IMR-90 (cell line): Measurements from ENCODE around the gene OR2K2. TPM values are rescaled to one million over a fixed set of nuclear protein-coding genes. Genes with fewer than 3 reads are reported as not detected.

ENCODE experiments used
- ATAC-seq: fragments of 200-7000 bp; cut with Tn5 transposase; 2 replicates; pipeline ENCODE4 v1.9.1; 2020; ENCODE audit warnings: low read depth, mild to moderate bottlenecking, moderate library complexity
- BruUV-seq: library from RNA; stranded (reverse); fragments of 400-500 nt; replicated peaks from 2 replicates; lab custom pipeline; 2021; lab: Mats Ljungman, UMichigan
- CTCF ChIA-PET: fragments of 300-600 bp; formaldehyde crosslinking; extraction: SDS; loops from one replicate; lab custom pipeline; 2021; ENCODE audit warnings: antibody characterized with exemption; lab: Yijun Ruan, JAX
- POLR2A ChIA-PET: fragments of 300-600 bp; sonication (Branson Sonifier 250); formaldehyde crosslinking; loops from one replicate; lab custom pipeline; 2022; ENCODE audit warnings: antibody characterized with exemption; ENCODE audit not compliant: unreplicated experiment; lab: Charles Lee
- DNase-seq: peaks from one replicate; pipeline ENCODE4 v3.0.0; 2013
- H2AFZ ChIP-seq: replicated peaks from 2 replicates; pipeline ENCODE3; 2013; ENCODE audit warnings: low read length, mild to moderate bottlenecking; ENCODE audit not compliant: poor library complexity
- H2AK5ac ChIP-seq: 2 replicates; pipeline ENCODE4 v1.6.1; 2013; ENCODE audit warnings: low read depth, low read length, inconsistent platforms
- H2AK9ac ChIP-seq: replicated peaks from 2 replicates; pipeline ENCODE3; 2013; ENCODE audit warnings: mild to moderate bottlenecking, low read depth, low read length, moderate library complexity; ENCODE audit not compliant: poor library complexity
- H2BK120ac ChIP-seq: 2 replicates; pipeline ENCODE4 v1.6.1; 2013; ENCODE audit warnings: low read depth, low read length, inconsistent platforms
- H2BK15ac ChIP-seq: 3 replicates; pipeline ENCODE4 v1.6.1; 2013; ENCODE audit warnings: low read depth, low read length, inconsistent platforms
- H2BK20ac ChIP-seq: 2 replicates; pipeline ENCODE4 v1.6.1; 2013; ENCODE audit warnings: low read depth, mild to moderate bottlenecking, inconsistent platforms, low read length, moderate library complexity
- H2BK5ac ChIP-seq: 2 replicates; pipeline ENCODE4 v1.6.1; 2013; ENCODE audit warnings: mild to moderate bottlenecking, low read depth, low read length, inconsistent platforms; ENCODE audit not compliant: poor library complexity, severe bottlenecking
- H3K14ac ChIP-seq: replicated peaks from 2 replicates; pipeline ENCODE4 v1.6.1; 2013; ENCODE audit warnings: low read depth, low read length, inconsistent platforms
- H3K18ac ChIP-seq: 2 replicates; pipeline ENCODE4 v1.6.1; 2013; ENCODE audit warnings: low read depth, low read length, control low read depth
- H3K23ac ChIP-seq: 2 replicates; pipeline ENCODE4 v1.6.1; 2013; ENCODE audit warnings: low read depth, low read length, inconsistent platforms
- H3K27ac ChIP-seq: 2 replicates; pipeline ENCODE4 v1.5.1; 2013; ENCODE audit warnings: mild to moderate bottlenecking, control low read depth, low read length; ENCODE audit not compliant: insufficient read depth
- H3K27me3 ChIP-seq: 2 replicates; pipeline ENCODE4 v1.6.1; 2013; ENCODE audit warnings: low read length; ENCODE audit not compliant: control insufficient read depth, insufficient read depth
- H3K36me3 ChIP-seq: 2 replicates; pipeline ENCODE4 v1.6.1; 2013; ENCODE audit warnings: low read length, mixed read lengths; ENCODE audit not compliant: control insufficient read depth, insufficient read depth
- H3K4ac ChIP-seq: 2 replicates; pipeline ENCODE4 v1.6.1; 2013; ENCODE audit warnings: low read depth, low read length, inconsistent platforms
- H3K4me1 ChIP-seq: 2 replicates; pipeline ENCODE4 v1.6.1; 2013; ENCODE audit warnings: low read length, mixed read lengths; ENCODE audit not compliant: control insufficient read depth, insufficient read depth
- H3K4me2 ChIP-seq: 2 replicates; pipeline ENCODE4 v1.6.1; 2013; ENCODE audit warnings: low read depth, mild to moderate bottlenecking, control low read depth, low read length, moderate library complexity
- H3K4me3 ChIP-seq: 2 replicates; pipeline ENCODE4 v1.5.1; 2013; ENCODE audit warnings: low read depth, mild to moderate bottlenecking, control low read depth, low read length, moderate library complexity; ENCODE audit not compliant: insufficient read depth
- H3K56ac ChIP-seq: 2 replicates; pipeline ENCODE4 v1.6.1; 2013; ENCODE audit warnings: low read length, inconsistent platforms; ENCODE audit not compliant: insufficient read depth; ENCODE audit errors: extremely low read depth
- H3K79me1 ChIP-seq, 2 experiments: 2 replicates each; pipeline ENCODE4 v1.6.1; 2013; ENCODE audit warnings: low read length in 2 of 2, inconsistent platforms in 1 of 2, low read depth in 1 of 2
- H3K9ac ChIP-seq: 2 replicates; pipeline ENCODE4 v1.6.1; 2013; ENCODE audit warnings: low read depth, low read length, control low read depth
- H3K9me1 ChIP-seq: 2 replicates; pipeline ENCODE4 v1.6.1; 2013; ENCODE audit warnings: low read length, inconsistent platforms; ENCODE audit not compliant: insufficient read depth
- H3K9me3 ChIP-seq: 2 replicates; pipeline ENCODE4 v1.6.1; 2013; ENCODE audit warnings: low read length; ENCODE audit not compliant: control insufficient read depth, insufficient read depth
- H4K20me1 ChIP-seq: 2 replicates; pipeline ENCODE4 v1.6.1; 2013; ENCODE audit warnings: low read length, inconsistent platforms; ENCODE audit not compliant: insufficient read depth
- H4K5ac ChIP-seq: 2 replicates; pipeline ENCODE4 v1.6.1; 2013; ENCODE audit warnings: mild to moderate bottlenecking, low read depth, low read length, control low read depth
- H4K8ac ChIP-seq, 2 experiments: 2 replicates each; pipeline ENCODE4 v1.6.1; 2013; ENCODE audit warnings: low read depth in 2 of 2, low read length in 2 of 2, control low read depth in 1 of 2, inconsistent platforms in 1 of 2
- H4K91ac ChIP-seq: 2 replicates; pipeline ENCODE4 v1.6.1; 2013; ENCODE audit warnings: low read depth, low read length, inconsistent platforms; ENCODE audit not compliant: insufficient read depth
- BHLHE40 ChIP-seq: fragments of 150-350 bp; IDR thresholded peaks from 2 replicates; pipeline ENCODE4 v1.6.1; 2016; ENCODE audit warnings: mild to moderate bottlenecking, low read depth, low read length
- CEBPB ChIP-seq: IDR thresholded peaks from 2 replicates; pipeline ENCODE4 v1.6.1; 2012; ENCODE audit warnings: low read depth, low read length, improper control_type of control experiment
- CHD1 ChIP-seq: IDR thresholded peaks from 2 replicates; pipeline ENCODE4 v1.6.1; 2012; ENCODE audit warnings: low read depth, low read length, improper control_type of control experiment
- ELK1 ChIP-seq: fragments of 150-350 bp; IDR thresholded peaks from 2 replicates; pipeline ENCODE4 v1.6.1; 2016; ENCODE audit warnings: low read depth, mild to moderate bottlenecking, low read length, moderate library complexity, borderline replicate concordance
- FOS ChIP-seq: fragments of 150-350 bp; IDR thresholded peaks from 2 replicates; pipeline ENCODE4 v1.6.1; 2016; ENCODE audit warnings: low read depth, low read length
- MAFK ChIP-seq: IDR thresholded peaks from 2 replicates; pipeline ENCODE4 v1.6.1; 2012; ENCODE audit warnings: low read depth, low read length, improper control_type of control experiment
- MAZ ChIP-seq: IDR thresholded peaks from 2 replicates; pipeline ENCODE4 v1.6.1; 2012; ENCODE audit warnings: low read depth, mild to moderate bottlenecking, low read length, improper control_type of control experiment, moderate library complexity, borderline replicate concordance
- MXI1 ChIP-seq: IDR thresholded peaks from 2 replicates; pipeline ENCODE4 v1.6.1; 2012; ENCODE audit warnings: low read depth, mild to moderate bottlenecking, low read length, moderate library complexity, borderline replicate concordance
- NFE2L2 ChIP-seq: fragments of 150-350 bp; IDR thresholded peaks from 2 replicates; pipeline ENCODE4 v1.6.1; 2016; ENCODE audit warnings: low read depth, mild to moderate bottlenecking, low read length
- POLR2A ChIP-seq: IDR thresholded peaks from 2 replicates; pipeline ENCODE4 v1.6.1; 2012; ENCODE audit warnings: mild to moderate bottlenecking, low read depth, low read length
- RCOR1 ChIP-seq: IDR thresholded peaks from 2 replicates; pipeline ENCODE4 v1.6.1; 2012; ENCODE audit warnings: mild to moderate bottlenecking, low read length, improper control_type of control experiment; ENCODE audit not compliant: insufficient replicate concordance
- RFX5 ChIP-seq: IDR thresholded peaks from 2 replicates; pipeline ENCODE4 v1.8.0; 2012; ENCODE audit warnings: low read depth, mild to moderate bottlenecking, low read length, moderate library complexity
- SMC3 ChIP-seq: fragments of 150-350 bp; IDR thresholded peaks from 2 replicates; pipeline ENCODE4 v1.6.1; 2016; ENCODE audit warnings: low read depth, mild to moderate bottlenecking, antibody characterized with exemption, low read length, moderate library complexity
- WGBS, 2 experiments: methylation state at CpG; one replicate each; pipeline versions ENCODE4 v1.1.5 to v1.1.7; 2013; ENCODE audit warnings: missing lambda C conversion rate in 2 of 2; ENCODE audit not compliant: insufficient read length in 1 of 2; ENCODE audit errors: extremely low coverage in 2 of 2; 5-methylcytosine and 5-hydroxymethylcytosine counted together
- dilution Hi-C: fragments of 300-500 bp; cut with HindIII; formaldehyde crosslinking; loops from one replicate; pipeline ENCODE4 v1.14.3; 2018; ENCODE audit warnings: low sequenced_read_pairs; ENCODE audit not compliant: unreplicated experiment
- in situ Hi-C: fragments of 300-500 bp; cut with MboI; formaldehyde crosslinking; loops from 3 replicates; pipeline ENCODE4 v1.14.3; 2019; ENCODE audit warnings: low sequenced_read_pairs, inconsistent platforms, mixed read lengths
- intact Hi-C: fragments of 100-400 bp; cut with micrococcal nuclease; formaldehyde crosslinking; loops from 2 replicates; pipeline ENCODE4 v1.10.0; 2022
- polyA plus RNA-seq, 3 experiments: library from polyadenylated mRNA; depleted of rRNA; stranded (reverse); fragments of >200 nt; gene quantifications; 2 replicates each; pipeline ENCODE4 v1.2.3, GENCODE V29; 2012; ENCODE audit warnings: low replicate concordance in 1 of 3
- total RNA-seq: library from RNA; depleted of rRNA; stranded (reverse); fragments of >200 nt; gene quantifications from 2 replicates; pipeline ENCODE4 v1.2.3, GENCODE V29; 2012
- TF ChIP-seq, protein P1 (sequence below): conservative IDR thresholded peaks from 2 replicates; pipeline ENCODE4 v1.5.1; 2012; ENCODE audit warnings: mild to moderate bottlenecking, low read depth, low read length, improper control_type of control experiment
- TF ChIP-seq, protein P2 (sequence below): fragments of 150-350 bp; IDR thresholded peaks from 2 replicates; pipeline ENCODE4 v1.6.1; 2017; ENCODE audit warnings: mild to moderate bottlenecking, antibody characterized with exemption, low read length, low read depth

Gene OR2K2
- total and polyA plus RNA-seq, 2 of the 4 experiments (the other 2 are of a cell fraction): not detected

DNA sequence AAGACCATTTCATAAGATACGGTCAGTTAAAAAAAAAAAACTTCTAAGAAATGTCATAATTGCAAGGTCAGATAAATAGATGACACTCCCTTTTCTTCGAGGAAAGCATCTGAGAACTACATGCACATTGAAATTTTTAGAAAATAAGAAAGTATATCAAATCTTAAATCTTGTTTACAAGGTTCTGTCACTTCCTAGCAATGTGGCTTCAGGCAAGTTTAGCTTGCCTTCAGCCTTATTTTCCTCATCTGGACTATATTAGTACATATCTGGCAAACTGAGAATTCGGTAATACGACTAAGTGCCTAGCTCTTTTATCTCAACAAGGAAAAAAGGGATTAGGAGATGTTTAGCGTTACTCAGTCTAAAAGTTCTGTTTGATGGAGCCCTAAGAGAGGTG, 32.5 kb upstream of the OR2K2 start:
- dilution Hi-C loops (no loop called here), intact Hi-C loops (no loop called here), in situ Hi-C loops (no loop called here)
- H2AK9ac ChIP-seq: no peak overlapping the region
- no peak overlapping the region for H3K4me2 ChIP-seq
- no CpG with 5 or more reads among the region's 5 CpGs for WGBS, 2 experiments
- H3K4me3 ChIP-seq: no peak overlapping the region
- no peak overlapping the region for H4K91ac ChIP-seq
- H3K27me3 ChIP-seq: no peaks in the 10 kb centered on the region
- no peak overlapping the region for H3K56ac ChIP-seq
- H2BK20ac ChIP-seq: no peak overlapping the region
- H3K18ac ChIP-seq: no peak overlapping the region
- H3K36me3 ChIP-seq: peaks cover 14% of the 10 kb centered on the region
- no peak overlapping the region for H3K9ac ChIP-seq
- H2BK120ac ChIP-seq: no peak overlapping the region
- H3K27ac ChIP-seq: no peak overlapping the region
- H4K5ac ChIP-seq: no peak overlapping the region
- H3K9me1 ChIP-seq: no peaks in the 10 kb centered on the region
- no peak overlapping the region for H3K14ac ChIP-seq
- no peaks in the 10 kb centered on the region for H3K4me1 ChIP-seq
- H2AK5ac ChIP-seq: no peak overlapping the region
- BruUV-seq: no TSS peak
- H2AFZ ChIP-seq: no peak overlapping the region
- TF ChIP-seq MXI1 (no peak), CEBPB (no peak), RFX5 (no peak), SMC3 (no peak), RCOR1 (no peak), FOS (no peak), CHD1 (no peak), ELK1 (no peak), MAZ (no peak), NFE2L2 (no peak), POLR2A (no peak), BHLHE40 (no peak), MAFK (no peak)
- TF ChIP-seq, protein P1, sequence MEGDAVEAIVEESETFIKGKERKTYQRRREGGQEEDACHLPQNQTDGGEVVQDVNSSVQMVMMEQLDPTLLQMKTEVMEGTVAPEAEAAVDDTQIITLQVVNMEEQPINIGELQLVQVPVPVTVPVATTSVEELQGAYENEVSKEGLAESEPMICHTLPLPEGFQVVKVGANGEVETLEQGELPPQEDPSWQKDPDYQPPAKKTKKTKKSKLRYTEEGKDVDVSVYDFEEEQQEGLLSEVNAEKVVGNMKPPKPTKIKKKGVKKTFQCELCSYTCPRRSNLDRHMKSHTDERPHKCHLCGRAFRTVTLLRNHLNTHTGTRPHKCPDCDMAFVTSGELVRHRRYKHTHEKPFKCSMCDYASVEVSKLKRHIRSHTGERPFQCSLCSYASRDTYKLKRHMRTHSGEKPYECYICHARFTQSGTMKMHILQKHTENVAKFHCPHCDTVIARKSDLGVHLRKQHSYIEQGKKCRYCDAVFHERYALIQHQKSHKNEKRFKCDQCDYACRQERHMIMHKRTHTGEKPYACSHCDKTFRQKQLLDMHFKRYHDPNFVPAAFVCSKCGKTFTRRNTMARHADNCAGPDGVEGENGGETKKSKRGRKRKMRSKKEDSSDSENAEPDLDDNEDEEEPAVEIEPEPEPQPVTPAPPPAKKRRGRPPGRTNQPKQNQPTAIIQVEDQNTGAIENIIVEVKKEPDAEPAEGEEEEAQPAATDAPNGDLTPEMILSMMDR: no peak
- TF ChIP-seq, protein P2, sequence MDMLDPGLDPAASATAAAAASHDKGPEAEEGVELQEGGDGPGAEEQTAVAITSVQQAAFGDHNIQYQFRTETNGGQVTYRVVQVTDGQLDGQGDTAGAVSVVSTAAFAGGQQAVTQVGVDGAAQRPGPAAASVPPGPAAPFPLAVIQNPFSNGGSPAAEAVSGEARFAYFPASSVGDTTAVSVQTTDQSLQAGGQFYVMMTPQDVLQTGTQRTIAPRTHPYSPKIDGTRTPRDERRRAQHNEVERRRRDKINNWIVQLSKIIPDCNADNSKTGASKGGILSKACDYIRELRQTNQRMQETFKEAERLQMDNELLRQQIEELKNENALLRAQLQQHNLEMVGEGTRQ: no peak
- ChIA-PET CTCF (no interaction called here), POLR2A (no interaction called here)
- H4K20me1 ChIP-seq: no peaks in the 10 kb centered on the region
- no peak overlapping the region for H3K4ac ChIP-seq
- H2BK5ac ChIP-seq: no peak overlapping the region
- DNase-seq (no peak), ATAC-seq (no peak)
- H3K23ac ChIP-seq: no peak overlapping the region
- no peak overlapping the region for H4K8ac ChIP-seq
- no peaks in the 10 kb centered on the region for H3K9me3 ChIP-seq
- no peak overlapping the region for H2BK15ac ChIP-seq
- H3K79me1 ChIP-seq: peaks cover 0 to 3% of the 10 kb centered on the region in 2 experiments; a peak in 1 of 4 replicates
